M059J (cell line): ENCODE measurements around the gene RPP25. TPM values are rescaled to one million over a fixed set of nuclear protein-coding genes. Genes with fewer than 3 reads are reported as not detected.
"Not testable (repeated sequence)": the region's sequence is repeated elsewhere in the genome, so short reads cannot be mapped to it uniquely, and the experiment has no call there.

Source experiments
- DNase-seq: peaks from one replicate; pipeline ENCODE4 v3.0.0-alpha.2; 2012; ENCODE audit warnings: low read depth
- total RNA-seq: library from RNA; depleted of rRNA; stranded (reverse); fragments of >200 nt; shearing (Covaris generic); gene quantifications from 2 replicates; pipeline ENCODE4 v1.2.3, GENCODE V29; 2014; rRNA removed

RPP25 gene
- total RNA-seq, 1 experiment from 2014 or later, result 0.10 TPM

DNA sequence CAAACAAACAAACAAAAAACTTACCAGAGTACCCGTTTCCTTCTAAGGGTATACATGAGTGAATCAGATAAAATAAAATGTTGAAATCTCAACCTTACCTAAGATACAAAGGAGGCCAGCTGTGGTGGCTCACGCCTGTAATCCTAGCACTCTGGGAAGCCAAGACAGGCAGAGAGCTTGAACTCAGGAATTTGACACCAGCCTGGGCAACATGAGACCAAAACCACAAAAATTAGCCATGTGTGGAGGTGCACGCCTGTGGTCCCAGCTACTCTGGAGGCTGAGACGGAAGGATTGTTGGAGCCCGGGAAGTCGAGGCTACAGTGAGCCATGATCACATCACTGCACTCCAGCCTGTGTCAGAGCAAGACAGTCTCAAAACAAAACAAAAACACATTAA lies 38.9 kb downstream of the RPP25 start:
- peak; percentile 28 for DNase-seq

DNA sequence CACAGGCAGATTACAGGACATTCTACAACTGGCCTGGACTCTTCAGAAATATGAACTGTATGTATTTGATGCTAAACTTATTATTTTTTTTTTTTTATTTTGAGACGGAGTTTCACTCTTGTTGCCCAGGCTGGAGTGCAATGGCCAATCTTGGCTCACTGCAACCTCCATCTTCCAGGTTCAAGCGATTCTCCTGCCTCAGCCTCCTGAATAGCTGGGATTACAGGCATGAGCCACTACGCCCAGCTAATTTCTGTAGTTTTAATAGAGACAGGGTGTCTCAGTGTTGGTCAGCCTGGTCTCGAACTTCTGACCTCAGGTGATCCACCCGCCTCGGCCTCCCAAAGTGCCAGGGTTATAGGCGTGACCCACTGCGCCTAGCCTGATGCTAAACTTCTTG lies 42.8 kb downstream of the RPP25 start:
- DNase-seq, result not testable (repeated sequence)

GRCh38 chr15:74913041-74913440 lies 43.5 kb downstream of the RPP25 start:
- peak; percentile 25 for DNase-seq

- DNase-seq, result no peak
Observed at GRCh38 chr15:74908635-74909034, 47.9 kb downstream of the RPP25 start.

- DNase-seq, result peak; percentile 39
Observed at GRCh38 chr15:74907163-74907870, 49.3 kb downstream of the RPP25 start.

DNA sequence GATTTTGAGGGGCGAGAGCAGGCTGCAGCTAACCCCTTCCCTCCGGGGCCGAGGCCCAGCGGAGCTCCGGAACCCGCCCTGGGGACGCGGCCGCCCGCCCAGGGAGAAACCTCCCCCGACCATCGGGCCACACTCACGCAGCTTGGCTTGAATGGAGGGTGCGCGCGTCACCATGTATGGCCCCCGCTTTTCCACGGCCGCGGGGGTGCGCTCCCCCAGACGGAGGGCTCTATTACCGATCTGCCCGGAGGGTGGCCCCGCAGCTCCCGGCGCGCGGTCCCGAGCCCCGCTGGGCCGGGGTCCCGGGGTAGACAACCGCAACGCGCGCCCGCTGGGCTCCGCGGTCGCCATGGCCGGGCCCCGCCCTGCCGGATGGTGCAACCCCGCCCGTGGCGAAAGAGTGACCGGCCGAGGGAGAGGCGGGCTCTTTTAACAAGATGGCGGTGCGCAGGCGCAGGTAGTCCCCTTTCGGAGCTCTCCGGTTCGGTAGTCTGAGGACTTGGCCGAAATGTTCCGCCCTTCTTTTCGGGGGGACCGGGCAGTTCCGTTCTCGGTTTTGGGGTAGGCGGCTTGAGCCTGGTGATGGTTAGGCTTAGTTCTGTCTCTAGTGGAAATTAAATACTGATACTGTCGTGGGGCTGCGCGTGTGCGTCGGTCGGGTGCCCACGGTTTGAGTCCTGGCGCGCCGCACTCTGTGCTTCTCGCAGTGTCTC lies 50.0 kb downstream of the RPP25 start, which contains the start of gene FAM219B:
Gene FAM219B (minus strand): TSS at position 402 of the 713 bp plus-strand sequence. CDS start 51 bp downstream, at position 351.
- peak; percentile 85 for DNase-seq

GRCh38 chr15:74906067-74906449 lies 50.5 kb downstream of the RPP25 start:
- peak; percentile 31 for DNase-seq

Other genes with a start within 250 kb of the RPP25 start
- 1.4 and 3.3 TPM in 2 replicates for gene CYP1A1, start 231.2 kb downstream of the RPP25 start, total RNA-seq
- gene CYP1A2, start 207.9 kb downstream of the RPP25 start, total RNA-seq, result not detected in 2 replicates
- gene CSK, start 174.7 kb downstream of the RPP25 start, total RNA-seq, result 9.4 and 23.8 TPM in 2 replicates
- gene LMAN1L, start 143.9 kb downstream of the RPP25 start, total RNA-seq, result not detected in 2 replicates
- gene CPLX3, start 130.1 kb downstream of the RPP25 start, total RNA-seq, result not detected in 2 replicates
- 10.9 and 15.3 TPM in 2 replicates for gene ULK3, start 113.6 kb downstream of the RPP25 start, total RNA-seq
- 41.5 and 60.0 TPM in 2 replicates for gene SCAMP2, start 83.4 kb downstream of the RPP25 start, total RNA-seq
- 65.4 and 68.3 TPM in 2 replicates for gene MPI, start 66.7 kb downstream of the RPP25 start, total RNA-seq
- 21.3 and 27.5 TPM in 2 replicates for gene FAM219B, start 49.9 kb downstream of the RPP25 start, total RNA-seq
- gene COX5A, start 18.7 kb downstream of the RPP25 start, total RNA-seq, result 120 and 144 TPM in 2 replicates
- gene SCAMP5, start 38.8 kb upstream of the RPP25 start, total RNA-seq, result 1.3 and 3.4 TPM in 2 replicates
- 15.9 and 25.6 TPM in 2 replicates for gene PPCDC, start 66.8 kb upstream of the RPP25 start, total RNA-seq
- 8.5 and 11.5 TPM in 2 replicates for gene C15orf39, start 245.1 kb upstream of the RPP25 start, total RNA-seq